GM21717 (cell line): ENCODE measurements around the gene OXCT2.
A peak's percentile ranks its signal among the peaks of the same experiment; 100 is the strongest.
"Not testable (repeated sequence)": the region's sequence is repeated elsewhere in the genome, so short reads cannot be mapped to it uniquely, and the experiment has no call there.

Experiments used
- ATAC-seq: cut with Tn5 transposase; IDR thresholded peaks from one replicate; pipeline ENCODE4 v1.9.1; 2021; ENCODE audit warnings: mild to moderate bottlenecking, moderate library complexity; ENCODE audit not compliant: unreplicated experiment

The OXCT2 gene

GRCh38 chr1:39771022-39771532, at the start of gene OXCT2:
Gene OXCT2 (minus strand): TSS chr1:39771348. CDS start chr1:39771255, 93 bp downstream.
- ATAC-seq, result not testable (repeated sequence)

DNA sequence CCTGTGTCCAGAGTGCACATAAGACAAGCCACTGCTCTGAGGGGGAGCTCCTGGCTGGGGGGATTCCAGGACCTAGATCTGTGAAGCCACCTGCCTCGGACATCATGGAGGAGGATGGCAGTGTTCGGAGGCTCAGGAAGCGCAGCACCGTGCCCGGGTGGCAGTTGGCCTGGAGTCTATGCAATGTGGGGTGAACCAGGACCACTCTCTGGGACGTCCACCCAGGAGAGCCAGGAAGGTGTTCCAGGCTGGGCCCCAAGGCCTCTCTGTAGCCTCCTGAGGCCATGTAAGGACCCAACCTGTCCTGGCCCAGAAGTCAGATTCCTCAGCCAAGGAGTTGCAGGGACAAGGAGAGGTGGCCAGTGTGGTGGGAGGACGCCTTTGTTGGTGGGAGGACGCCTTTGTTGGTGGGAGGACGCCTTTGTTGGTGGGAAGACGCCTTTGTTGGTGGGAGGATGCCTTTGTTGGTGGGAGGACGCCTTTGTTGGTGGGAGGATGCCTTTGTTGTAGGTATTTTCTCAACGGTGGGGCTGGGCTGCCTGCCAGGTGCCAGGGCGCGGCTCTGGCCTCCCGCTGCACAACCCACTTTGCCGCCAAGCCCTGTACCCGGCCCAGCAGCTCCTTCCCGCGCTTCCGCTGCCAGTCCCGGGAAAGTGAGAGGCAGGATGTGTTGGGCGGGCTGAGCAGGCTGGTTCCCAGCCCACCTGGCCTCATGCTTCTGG, 48.1 kb upstream of the OXCT2 start:
- no peak for ATAC-seq

GRCh38 chr1:39818482-39818881, 47.3 kb upstream of the OXCT2 start:
- ATAC-seq, result no peak

DNA sequence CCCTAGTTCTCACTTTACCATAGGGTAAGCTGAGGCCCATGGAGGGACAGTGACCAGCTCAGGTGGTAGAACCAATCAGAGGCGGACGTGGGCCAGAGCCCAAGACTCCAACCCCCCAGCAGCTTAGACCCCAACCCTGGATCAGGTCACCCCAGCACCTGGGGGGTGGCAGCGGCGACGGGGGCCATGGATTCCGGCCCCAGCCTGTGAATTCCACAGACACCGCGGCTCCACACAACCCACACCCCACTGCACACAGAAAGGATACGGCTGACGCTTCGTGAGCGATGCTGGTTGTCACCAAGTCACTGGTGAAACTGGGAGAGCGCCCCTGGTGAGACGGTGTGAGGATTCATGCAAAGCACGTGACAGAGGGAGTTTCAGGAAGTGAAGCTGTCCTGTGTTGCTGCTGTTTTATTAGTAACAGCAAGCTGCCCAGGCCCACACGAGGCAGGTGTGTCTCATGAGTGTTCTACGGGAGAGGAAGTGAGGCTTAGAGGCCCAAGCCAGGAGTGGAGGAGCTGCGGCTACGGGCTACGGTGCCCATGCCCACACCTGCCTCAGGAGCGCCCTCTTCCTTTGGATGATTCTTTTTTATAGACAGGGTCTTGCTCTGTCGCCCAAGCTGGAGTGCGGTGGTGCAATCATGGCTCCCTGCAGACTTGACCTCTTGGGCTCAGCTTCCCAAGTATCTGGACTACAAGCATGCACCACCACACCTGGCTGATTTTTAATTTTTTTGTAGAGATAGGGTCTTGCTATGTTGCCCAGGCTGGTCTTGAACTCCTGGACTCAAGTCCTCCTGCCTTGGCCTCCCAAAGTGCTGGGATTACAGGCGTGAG, 46.2 kb upstream of the OXCT2 start:
- ATAC-seq, result peak; percentile 76

DNA sequence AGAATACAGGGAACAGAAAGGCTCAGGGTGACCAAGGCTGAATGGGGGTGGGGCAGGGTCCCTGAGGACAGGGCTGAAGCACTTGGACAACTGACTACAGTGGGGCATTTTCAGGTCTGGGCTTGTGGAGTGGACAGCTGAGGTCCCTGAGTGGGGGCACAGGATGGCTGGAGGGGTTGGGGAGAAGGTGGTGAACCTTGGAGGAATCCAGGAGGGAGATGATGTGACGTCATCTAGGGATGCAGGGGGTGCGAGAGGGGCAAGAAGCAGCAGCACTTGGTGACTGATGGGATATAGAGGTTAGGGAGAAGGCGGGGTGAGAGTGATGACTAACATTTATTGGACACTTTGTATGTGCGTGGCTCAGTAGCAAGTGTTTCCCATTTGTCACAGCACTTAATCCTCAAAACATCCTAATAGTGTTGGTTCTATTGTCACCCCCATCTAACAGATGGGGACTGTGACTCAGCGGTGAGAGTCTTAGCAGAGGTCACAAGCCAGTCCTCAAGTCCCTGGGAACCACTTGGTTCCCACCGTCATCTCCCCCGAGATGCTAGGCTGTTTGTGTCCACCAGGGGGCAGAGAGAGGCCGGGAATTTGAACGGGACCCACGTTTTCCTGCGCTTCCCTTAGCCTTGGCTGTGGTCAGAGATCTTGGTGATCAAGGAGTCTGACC, 45.4 kb upstream of the OXCT2 start:
- peak; percentile 43 for ATAC-seq

GRCh38 chr1:39812913-39813312, 41.8 kb upstream of the OXCT2 start:
- no peak for ATAC-seq

GRCh38 chr1:39808784-39809517, 37.8 kb upstream of the OXCT2 start:
- ATAC-seq, result no peak

DNA sequence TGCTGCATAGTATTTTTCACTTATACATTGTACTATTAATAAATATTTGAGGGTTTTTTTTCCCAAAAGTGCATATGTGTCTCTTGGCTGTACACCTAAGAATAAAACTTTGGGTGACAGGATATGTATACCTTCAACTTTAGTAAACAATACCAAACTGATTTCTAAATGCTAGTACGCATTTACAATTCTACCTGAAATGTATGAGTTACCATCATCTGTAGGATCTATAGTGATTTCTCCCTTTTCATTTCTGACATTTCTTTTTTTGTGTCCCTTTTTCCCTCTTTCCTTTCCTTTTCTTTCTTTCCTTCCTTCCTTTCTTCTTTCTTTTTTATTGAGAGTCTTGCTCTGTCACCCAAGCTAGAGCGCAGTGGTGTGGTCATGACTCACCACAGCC, 34.2 kb upstream of the OXCT2 start:
- no peak for ATAC-seq

GRCh38 chr1:39802496-39803260, 31.5 kb upstream of the OXCT2 start:
- ATAC-seq, result no peak

DNA sequence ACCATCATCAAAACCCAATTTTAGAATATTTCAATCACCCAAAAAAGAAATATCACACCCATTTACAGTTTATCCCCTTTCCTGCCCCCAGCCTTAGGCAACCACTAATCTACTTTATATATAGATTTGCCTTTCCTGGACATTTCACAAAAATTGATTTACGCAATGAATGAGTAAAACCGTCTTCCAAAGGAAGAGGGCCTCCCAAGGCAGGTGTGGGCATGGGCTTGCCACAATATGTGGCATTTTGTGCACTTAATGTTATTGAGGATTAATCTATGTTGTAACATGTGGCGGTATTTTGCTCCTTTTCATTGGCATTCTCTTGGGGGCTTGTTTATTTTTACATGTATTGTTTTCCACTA, 29.3 kb upstream of the OXCT2 start:
- no peak for ATAC-seq

DNA sequence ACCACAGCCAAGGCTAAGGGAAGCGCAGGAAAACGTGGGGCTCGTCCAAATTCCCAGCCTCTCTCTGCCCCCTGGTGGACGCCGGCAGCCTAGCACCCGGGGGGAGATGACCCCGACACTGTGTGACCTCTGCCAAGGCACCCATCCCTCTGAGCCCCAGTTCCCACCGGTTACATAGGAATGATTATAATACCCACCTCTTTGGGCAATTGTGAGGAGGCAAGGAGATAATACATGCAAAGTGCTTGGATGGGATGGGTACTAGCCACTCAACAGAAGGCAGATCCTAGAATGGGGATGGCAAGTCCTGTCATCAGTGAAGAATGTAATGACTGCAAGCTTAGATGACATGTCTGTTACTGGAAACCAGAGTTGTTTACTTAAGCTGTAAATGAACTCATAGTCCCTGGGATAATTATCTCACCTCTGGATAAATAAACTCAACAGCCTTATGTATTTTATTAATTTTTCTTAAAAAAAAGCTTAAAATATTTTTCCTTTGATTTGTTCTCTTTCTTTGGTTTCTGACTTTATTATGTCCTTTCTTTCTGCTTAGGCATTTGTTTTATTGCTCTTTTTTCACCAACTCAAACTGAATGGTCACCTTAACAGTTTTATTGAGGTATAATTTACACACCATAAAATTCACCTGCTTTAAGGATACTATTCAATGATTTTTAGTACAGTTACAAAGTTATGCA, 28.8 kb upstream of the OXCT2 start:
- ATAC-seq, result peak; percentile 53

DNA sequence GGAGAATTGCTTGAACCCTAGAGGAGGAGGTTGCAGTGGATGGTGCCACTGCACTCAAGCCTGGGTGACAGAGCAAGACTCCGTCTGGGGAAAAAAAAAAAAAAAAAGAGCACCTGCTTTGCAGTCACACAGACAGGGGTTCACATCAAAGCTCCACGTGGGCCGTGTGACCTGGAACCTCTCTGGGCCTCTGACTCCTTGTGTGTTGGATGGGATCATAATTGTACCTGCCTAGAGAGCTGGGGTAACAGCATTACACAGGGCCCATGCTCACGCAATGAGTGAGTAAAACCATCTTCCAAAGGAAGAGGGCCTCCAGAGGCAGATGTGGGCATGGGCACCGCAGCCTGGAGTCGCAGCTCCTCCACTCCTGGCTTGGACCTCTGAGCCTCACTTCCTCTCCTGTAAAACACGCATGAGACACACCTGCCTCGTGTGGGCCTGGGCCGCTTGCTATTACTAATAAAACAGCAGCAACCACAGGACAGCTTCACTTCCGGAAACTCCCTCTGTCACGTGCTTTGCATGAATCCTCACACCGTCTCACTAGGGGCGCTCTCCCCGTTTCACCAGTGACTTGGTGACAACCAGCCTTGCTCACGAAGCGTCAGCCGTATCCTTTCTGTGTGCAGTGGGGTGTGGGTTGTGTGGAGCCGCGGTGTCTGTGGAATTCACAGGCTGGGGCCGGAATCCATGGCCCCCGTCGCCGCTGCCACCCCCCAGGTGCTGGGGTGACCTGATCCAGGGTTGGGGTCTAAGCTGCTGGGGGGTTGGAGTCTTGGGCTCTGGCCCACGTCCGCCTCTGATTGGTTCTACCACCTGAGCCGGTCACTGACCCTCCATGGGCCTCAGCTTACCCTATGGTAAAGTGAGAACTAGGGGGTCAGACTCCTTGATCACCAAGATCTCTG, 28.0 kb upstream of the OXCT2 start:
- ATAC-seq, result peak; percentile 93

- no peak for ATAC-seq
Measured at GRCh38 chr1:39795651-39796050, 24.5 kb upstream of the OXCT2 start.

- ATAC-seq, result no peak
Measured at GRCh38 chr1:39791838-39792237, 20.7 kb upstream of the OXCT2 start.

DNA sequence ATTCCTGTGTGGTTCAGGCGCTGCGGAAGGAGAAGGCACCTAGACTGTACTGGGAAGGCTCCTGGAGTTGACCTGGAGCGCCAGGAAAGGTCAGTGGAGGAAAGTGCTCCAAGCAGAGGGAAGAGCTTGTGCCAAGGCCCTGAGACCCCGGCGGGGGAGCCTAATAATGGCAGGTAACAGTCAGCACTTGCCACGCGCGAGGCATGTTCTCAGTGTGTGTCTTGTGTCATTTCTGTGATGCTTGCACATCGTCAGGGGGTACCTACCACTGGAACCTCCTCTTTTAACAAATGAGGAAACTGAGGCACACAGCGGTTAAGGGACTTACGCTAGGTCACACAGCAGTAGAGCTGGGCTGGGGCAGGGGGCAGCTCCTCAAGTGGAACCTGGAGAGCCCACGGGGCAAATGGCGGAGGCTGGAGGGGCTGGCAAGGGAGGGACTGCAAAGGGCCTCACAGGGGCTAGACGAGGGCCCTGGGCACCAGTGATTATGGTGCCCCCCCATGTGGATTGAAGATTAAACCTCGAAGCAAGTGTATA, 18.5 kb upstream of the OXCT2 start:
- no peak for ATAC-seq

DNA sequence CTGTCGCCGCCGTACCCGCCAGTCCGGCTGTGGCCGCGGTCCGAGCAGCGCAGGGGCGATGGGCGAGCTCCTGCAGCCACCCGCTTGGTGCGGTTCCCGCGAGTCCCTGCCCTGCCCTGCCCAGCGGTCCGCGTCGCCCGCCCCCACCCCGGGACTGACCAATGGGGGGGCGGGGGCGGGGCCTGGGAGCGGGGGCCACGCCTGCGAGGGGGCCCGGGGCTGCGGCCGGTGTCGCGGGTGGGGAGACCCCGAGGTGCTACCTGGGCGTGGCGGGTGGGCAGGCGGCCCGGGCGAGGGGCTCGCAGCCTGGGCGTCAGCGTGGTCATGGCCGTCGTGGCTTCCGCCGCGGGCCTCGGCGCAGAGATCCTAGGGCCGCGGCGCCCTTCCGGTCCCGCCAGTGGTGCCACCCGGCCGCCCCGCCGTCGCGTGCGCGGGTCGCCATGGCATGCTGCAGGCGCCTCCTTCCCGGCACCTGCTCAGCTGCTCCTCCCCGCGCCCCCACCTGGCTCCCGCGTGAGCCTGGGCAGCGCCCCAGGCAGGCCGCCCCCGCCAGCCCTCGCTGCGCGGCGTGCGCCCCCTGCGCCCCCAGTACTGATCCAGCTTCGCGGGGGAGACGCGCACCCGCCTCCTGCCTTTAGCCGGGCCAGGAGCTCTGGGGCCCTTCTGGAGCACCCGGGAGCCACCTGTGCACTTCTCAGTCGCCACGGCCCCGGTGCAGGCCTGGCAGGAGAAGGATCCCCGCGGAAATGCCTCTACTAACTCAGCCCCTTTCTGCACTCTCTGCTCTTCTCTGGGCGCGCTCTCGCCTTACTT, 17.8 kb upstream of the OXCT2 start, which contains the start of gene BMP8B:
BMP8B (minus strand) TSS at position 108 of the 813 bp plus-strand sequence. CDS start 380 bp downstream, outside the sequence.
- no peak for ATAC-seq

- ATAC-seq, result no peak
Measured at GRCh38 chr1:39788426-39788757, 17.2 kb upstream of the OXCT2 start.
